ENCODE results near the gene HTT.

The HTT gene

DNA sequence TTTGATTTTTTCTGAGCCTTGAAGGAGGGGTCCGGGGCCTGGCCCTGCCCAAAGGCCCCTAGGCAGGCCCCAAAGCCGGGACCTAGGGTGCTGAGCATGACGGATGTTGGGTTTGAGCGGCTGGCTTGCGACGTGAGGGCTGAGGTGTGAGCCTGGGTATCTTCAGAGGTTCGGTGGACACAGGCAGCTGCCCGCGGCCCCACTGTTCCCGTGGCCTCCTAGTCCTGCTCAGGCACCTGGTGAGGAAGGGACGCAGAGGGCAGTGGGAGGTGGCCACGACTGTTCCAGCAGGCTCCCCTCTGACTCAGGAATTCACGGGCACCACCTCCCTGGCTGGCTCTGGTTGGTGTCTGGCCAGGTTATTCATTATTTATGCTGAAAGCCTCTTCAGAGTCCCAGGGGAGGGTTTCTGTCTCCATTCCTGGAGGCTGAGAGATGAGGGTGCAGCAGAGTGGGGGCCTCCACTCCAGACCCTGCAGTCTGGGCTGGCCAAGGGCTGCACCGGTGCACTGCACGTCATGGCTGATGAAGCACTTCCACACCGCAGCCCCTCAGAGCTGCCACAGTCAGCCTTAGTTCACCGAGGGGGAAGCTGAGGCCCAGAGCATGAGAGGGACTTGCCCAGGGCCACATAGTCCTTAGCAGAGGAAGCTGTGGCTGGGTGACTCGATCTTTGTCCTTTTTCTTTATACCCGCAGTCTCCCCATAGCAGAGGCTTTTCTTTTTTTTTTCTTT, 176.6 kb downstream of the HTT start:
- no peak overlapping the region for H2AFZ ChIP-seq (ENCODE audit: low read length)
- no peaks in the 10 kb centered on the region for H3K9me3 ChIP-seq (ENCODE audit: insufficient read depth, low read depth, low read length)
- H3K9ac ChIP-seq (ENCODE audit: low read depth, low read length, poor library complexity, severe bottlenecking), result peak overlapping the region; percentile 4
- no peaks in the 10 kb centered on the region for H3K36me3 ChIP-seq (ENCODE audit: insufficient read depth, low read length)
- H3K4me1 ChIP-seq (ENCODE audit: insufficient read depth, low read length, poor library complexity, severe bottlenecking), result peaks cover 9% of the 10 kb centered on the region
- no peaks in the 10 kb centered on the region for H4K20me1 ChIP-seq (ENCODE audit: insufficient read depth, low read length, poor library complexity, severe bottlenecking)
- H3K9me2 ChIP-seq (replicated peaks; ENCODE audit: low read depth, low read length), result no peaks in the 10 kb centered on the region
- H3K4me2 ChIP-seq (ENCODE audit: low read depth, low read length, poor library complexity, severe bottlenecking), result no peak overlapping the region
- no peak overlapping the region for H3K4me3 ChIP-seq (ENCODE audit: low read length, poor library complexity, severe bottlenecking)
- H3K79me2 ChIP-seq (ENCODE audit: insufficient read depth, low read length), result no peaks in the 10 kb centered on the region
- no peaks in the 10 kb centered on the region for H3K27me3 ChIP-seq (ENCODE audit: insufficient read depth, low read length, poor library complexity, severe bottlenecking)
- TF ChIP-seq, protein P1, sequence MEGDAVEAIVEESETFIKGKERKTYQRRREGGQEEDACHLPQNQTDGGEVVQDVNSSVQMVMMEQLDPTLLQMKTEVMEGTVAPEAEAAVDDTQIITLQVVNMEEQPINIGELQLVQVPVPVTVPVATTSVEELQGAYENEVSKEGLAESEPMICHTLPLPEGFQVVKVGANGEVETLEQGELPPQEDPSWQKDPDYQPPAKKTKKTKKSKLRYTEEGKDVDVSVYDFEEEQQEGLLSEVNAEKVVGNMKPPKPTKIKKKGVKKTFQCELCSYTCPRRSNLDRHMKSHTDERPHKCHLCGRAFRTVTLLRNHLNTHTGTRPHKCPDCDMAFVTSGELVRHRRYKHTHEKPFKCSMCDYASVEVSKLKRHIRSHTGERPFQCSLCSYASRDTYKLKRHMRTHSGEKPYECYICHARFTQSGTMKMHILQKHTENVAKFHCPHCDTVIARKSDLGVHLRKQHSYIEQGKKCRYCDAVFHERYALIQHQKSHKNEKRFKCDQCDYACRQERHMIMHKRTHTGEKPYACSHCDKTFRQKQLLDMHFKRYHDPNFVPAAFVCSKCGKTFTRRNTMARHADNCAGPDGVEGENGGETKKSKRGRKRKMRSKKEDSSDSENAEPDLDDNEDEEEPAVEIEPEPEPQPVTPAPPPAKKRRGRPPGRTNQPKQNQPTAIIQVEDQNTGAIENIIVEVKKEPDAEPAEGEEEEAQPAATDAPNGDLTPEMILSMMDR (conservative IDR thresholded peaks at IDR 0.05; ENCODE audit: low read length), result no peak
- no peak for TF ChIP-seq EZH2phosphoT487 (IDR thresholded peaks at IDR 0.05; ENCODE audit: borderline replicate concordance)
- no peaks in the 10 kb centered on the region for H3F3A ChIP-seq (ENCODE audit: low read depth)

DNA sequence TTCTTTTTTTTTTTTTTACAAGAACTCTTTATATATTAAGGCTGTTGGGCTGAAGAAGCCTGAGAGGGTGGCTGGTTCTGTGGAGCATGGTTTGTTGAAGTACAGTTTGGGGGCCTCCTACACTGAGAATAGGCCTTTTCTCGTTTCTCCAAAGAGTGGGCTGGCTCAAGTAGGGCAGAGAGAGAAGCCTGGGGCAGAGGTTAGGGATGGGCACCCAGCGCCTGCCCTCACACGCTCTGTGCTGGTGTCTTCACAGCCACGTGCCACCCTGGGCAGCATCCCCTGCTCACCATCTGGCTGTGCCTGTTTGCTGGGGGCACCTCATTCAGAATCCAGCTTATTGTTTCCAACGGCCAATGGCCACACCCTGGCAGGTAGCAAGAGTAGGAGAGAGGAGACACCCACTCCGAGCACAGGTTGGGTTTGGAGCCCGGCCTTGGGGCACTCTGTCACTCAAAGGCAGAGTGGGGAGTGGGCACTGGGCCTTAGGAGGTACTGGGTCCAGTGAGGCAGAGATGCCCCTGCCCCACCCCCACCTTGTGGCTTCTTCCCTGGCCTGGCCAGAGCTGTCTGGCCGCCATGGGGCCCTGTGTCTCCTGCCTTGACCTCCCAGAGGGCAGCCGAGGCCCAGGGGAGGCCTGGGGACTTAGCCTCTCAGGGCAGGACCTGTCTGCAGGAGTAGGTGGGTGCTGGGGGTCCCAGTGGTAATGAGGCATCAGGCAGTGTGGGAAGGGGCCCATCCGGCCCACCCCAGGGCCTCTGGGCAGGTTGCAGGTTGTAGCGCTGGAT, 177.4 kb downstream of the HTT start:
- Histone ChIP-seq H3F3A (ENCODE audit: low read depth) (no peaks in the 10 kb centered on the region), H3K9me3 (ENCODE audit: insufficient read depth, low read depth, low read length) (no peaks in the 10 kb centered on the region), H3K9ac (ENCODE audit: low read depth, low read length, poor library complexity, severe bottlenecking) (no peak overlapping the region), H3K27me3 (ENCODE audit: insufficient read depth, low read length, poor library complexity, severe bottlenecking) (no peaks in the 10 kb centered on the region), H3K36me3 (ENCODE audit: insufficient read depth, low read length) (no peaks in the 10 kb centered on the region), H4K20me1 (ENCODE audit: insufficient read depth, low read length, poor library complexity, severe bottlenecking) (no peaks in the 10 kb centered on the region), H3K4me2 (ENCODE audit: low read depth, low read length, poor library complexity, severe bottlenecking) (no peak overlapping the region), H3K4me3 (ENCODE audit: low read length, poor library complexity, severe bottlenecking) (no peak overlapping the region), H3K79me2 (ENCODE audit: insufficient read depth, low read length) (no peaks in the 10 kb centered on the region), H2AFZ (ENCODE audit: low read length) (no peak overlapping the region), H3K4me1 (ENCODE audit: insufficient read depth, low read length, poor library complexity, severe bottlenecking) (peaks cover 9% of the 10 kb centered on the region), H3K9me2 (replicated peaks; ENCODE audit: low read depth, low read length) (no peaks in the 10 kb centered on the region)
- TF ChIP-seq, protein P1 (conservative IDR thresholded peaks at IDR 0.05; ENCODE audit: low read length), result no peak
- TF ChIP-seq EZH2phosphoT487 (IDR thresholded peaks at IDR 0.05; ENCODE audit: borderline replicate concordance), result no peak

DNA sequence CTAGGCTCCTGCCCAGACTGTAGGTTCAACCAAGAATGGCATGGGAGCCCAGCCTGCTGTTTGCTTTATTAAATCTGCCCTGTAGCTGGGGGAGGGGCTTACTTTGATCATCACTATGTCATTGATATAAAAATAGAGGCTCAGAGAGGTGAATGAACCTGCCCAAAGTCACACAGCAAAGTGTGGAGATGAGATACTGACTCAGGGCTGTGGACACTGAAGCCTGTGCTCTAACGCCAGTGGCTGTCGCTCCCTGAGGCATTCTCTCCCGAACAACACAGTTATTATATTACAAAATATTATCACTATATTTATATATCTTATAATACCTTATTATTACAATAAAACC, 178.0 kb downstream of the HTT start:
- H3F3A ChIP-seq (ENCODE audit: low read depth), result no peaks in the 10 kb centered on the region
- no peak for TF ChIP-seq EZH2phosphoT487 (IDR thresholded peaks at IDR 0.05; ENCODE audit: borderline replicate concordance)
- TF ChIP-seq, protein P1 (conservative IDR thresholded peaks at IDR 0.05; ENCODE audit: low read length), result no peak
- no peaks in the 10 kb centered on the region for H3K36me3 ChIP-seq (ENCODE audit: insufficient read depth, low read length)
- H3K4me3 ChIP-seq (ENCODE audit: low read length, poor library complexity, severe bottlenecking), result no peak overlapping the region
- no peaks in the 10 kb centered on the region for H3K9me2 ChIP-seq (replicated peaks; ENCODE audit: low read depth, low read length)
- H3K79me2 ChIP-seq (ENCODE audit: insufficient read depth, low read length), result no peaks in the 10 kb centered on the region
- peaks cover 9% of the 10 kb centered on the region for H3K4me1 ChIP-seq (ENCODE audit: insufficient read depth, low read length, poor library complexity, severe bottlenecking)
- H2AFZ ChIP-seq (ENCODE audit: low read length), result no peak overlapping the region
- H3K9me3 ChIP-seq (ENCODE audit: insufficient read depth, low read depth, low read length), result no peaks in the 10 kb centered on the region
- H3K27me3 ChIP-seq (ENCODE audit: insufficient read depth, low read length, poor library complexity, severe bottlenecking), result no peaks in the 10 kb centered on the region
- H3K9ac ChIP-seq (ENCODE audit: low read depth, low read length, poor library complexity, severe bottlenecking), result no peak overlapping the region
- no peaks in the 10 kb centered on the region for H4K20me1 ChIP-seq (ENCODE audit: insufficient read depth, low read length, poor library complexity, severe bottlenecking)
- no peak overlapping the region for H3K4me2 ChIP-seq (ENCODE audit: low read depth, low read length, poor library complexity, severe bottlenecking)

All from Loucy (cell line).